GM19238 (cell line): ENCODE results near the gene PRR29.
"Not testable (repeated sequence)": the region's sequence is repeated elsewhere in the genome, so short reads cannot be mapped to it uniquely, and the experiment has no call there.

Experiments used
- DNase-seq: peaks from one replicate; pipeline ENCODE4 v3.0.0; 2011; ENCODE audit warnings: low spot score; ENCODE audit not compliant: insufficient read length

Gene PRR29

DNA sequence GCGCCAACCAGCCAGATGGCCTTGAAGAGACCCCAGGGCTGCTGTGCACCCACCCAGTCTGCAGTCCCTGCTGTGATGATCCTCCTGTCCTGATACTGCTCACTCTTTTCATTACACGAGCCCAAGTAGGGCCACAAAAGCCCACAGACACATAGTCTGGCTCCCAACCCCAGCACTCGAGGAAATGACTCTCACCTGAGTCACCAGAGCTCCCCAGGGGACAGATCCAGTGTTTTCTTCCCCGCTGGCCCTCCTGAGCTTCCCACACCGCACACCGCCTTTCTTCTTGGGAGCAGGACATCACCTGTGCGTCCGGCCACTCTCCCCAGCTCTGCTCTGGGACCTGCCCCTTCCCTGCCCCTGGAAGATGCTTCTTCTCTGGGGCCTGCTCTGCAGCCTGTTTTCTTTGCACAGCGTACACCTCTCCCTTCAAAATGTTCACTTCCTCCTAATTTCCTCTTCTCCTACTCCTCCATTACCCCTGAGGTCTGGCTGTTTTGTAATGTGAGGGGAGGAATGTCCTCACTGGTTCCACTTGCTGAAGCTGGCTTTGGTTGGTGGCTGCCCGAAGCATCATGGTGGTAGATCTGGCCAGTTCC lies 23.5 kb upstream of the PRR29 start:
- DNase-seq: no peak

DNA sequence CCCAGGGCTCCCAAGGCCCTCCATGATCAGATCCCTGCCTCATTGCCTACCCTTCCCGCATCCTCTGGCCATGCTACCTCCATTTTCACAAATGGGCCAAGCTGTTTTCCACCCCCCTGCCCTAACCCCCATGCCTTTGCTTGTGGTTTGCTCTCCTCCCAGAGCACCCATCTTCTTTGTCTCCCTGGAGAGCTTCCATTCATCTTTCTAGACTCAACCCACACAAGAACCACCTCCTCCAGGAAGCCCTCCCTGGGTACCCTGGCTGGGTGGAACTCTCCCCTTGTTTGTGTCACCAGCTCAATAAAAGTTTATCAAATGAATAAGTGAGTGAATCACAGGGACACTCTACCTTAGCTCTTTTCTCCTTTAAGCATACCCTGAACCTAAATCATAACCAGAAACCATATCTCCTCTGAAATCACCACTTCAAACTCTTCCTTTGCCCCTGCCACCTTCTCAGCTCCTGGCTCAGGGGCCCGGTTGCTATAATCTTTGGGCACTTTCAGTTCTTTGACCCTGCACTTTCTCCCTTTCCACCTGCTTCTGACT lies 22.5 kb upstream of the PRR29 start:
- DNase-seq: no peak

DNA sequence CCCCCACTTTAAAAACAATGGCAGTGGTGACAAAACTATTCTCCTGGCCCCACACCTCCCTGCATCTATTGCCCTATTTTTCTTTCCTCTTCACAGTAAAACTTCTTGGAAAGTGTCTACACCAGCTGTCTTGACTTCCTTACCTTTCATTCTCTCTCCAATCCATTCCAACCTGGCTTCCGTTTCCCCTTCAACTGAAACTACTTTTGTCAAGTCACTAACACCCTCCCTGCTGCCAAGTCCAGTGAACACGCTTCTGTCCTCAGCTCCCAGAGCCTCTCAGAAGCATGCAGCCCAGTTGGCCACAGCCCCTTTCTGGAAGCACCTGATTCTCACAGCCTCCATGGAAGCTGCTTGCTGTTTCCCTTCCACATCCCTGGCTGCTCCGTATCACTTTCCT lies 21.4 kb upstream of the PRR29 start:
- DNase-seq: no peak

DNA sequence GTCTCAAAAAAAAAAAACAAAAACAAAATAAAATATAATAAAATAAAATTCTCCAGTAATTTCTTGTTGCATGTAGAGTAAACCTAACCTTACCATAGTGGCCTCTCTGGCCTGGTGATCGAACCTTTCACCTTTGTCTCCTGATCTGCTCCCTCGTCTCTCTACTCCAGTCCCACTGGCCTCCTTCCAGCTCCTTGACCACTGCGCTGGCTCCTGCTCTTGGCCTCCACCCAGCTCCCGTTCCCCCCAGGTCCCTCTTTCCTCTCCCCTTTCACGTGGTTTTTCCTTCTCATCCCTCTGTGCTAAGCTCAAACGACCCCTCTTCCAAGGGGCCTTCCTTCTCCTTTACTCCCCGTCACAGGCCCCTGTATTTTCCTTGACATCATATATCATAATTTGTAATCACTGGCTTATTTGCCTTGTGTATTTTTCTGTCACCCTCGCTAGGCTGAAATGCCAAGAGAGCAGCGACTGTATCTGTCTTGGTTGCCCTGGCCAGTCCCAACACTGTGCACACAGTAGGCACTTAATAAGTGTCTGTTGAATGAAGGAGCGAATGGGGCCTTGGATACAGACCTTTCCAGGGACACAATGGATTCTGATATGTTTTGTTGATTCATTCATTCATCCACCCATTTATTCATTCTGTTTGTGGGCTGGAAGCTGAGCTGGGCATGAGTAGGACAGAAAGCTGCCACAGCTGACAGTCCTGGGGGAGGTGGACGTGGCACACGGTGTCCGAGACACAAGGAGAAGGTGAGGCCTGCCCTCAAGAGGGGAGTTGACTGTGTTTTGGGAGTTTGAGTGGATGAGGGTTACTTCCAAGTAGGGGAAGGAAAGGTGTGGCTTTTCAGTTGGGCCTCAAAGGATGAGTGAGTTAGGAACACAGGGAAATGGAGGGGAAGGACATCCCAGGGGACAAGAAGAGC lies 19.6 kb upstream of the PRR29 start:
- DNase-seq: no peak

DNA sequence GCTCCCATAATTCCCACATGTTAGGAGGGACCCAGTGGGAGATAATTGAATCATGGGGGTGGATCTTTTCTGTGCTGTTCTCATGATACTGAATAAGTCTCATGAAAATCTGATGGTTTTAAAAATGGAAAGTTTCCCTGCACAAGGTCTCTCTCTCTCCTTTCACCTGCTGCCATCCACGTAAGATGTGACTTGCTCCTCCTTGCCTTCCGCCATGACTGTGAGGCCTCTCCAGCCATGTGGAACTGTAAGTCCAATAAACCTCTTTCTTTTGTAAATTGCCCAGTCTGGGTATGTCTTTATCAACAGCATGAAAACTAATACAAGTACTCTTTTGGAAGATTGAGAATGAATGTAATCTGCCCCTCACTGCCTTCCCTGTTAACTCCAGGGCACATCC lies 15.5 kb upstream of the PRR29 start:
- not testable (repeated sequence) for DNase-seq

DNA sequence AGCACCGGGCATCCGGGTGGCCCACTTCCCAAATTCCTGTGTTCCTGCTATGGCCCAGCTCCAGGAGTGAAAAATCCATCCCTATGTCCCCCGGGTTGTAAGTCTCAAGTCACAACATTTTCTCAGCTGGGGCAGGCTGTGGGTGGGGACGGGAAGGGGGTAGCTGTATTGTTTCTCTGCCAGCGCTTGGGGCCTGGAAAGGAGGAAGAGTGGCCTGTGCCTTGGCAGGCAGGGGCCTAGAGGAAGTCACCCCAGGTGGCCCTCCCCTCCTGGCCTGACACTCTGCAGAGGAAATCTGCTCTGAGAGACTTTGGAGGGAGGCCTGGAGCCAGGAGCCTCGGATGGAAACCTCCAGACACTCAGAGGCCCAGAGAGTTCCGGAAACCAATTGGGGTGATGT lies 14.8 kb upstream of the PRR29 start:
- no peak for DNase-seq

DNA sequence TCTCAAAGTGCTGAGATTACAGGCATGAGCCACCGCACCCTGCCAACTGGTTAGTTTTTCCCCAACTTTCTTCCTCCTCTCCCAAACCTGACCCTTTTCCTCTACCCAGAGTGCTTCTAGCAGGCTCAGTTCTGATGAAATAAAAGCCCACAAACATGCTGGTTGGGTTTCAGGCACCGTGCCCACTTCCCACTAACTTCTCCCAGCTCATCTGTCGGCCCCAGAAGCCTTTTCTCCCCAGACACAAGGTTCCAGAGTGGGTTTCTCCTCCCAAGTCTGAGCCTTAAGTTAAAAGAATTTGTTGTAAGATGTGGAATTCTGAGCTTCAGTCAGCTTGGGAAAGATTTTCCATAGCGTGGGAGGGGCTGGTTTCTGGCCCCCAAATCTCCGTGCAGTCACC lies 13.9 kb upstream of the PRR29 start:
- DNase-seq: no peak

DNA sequence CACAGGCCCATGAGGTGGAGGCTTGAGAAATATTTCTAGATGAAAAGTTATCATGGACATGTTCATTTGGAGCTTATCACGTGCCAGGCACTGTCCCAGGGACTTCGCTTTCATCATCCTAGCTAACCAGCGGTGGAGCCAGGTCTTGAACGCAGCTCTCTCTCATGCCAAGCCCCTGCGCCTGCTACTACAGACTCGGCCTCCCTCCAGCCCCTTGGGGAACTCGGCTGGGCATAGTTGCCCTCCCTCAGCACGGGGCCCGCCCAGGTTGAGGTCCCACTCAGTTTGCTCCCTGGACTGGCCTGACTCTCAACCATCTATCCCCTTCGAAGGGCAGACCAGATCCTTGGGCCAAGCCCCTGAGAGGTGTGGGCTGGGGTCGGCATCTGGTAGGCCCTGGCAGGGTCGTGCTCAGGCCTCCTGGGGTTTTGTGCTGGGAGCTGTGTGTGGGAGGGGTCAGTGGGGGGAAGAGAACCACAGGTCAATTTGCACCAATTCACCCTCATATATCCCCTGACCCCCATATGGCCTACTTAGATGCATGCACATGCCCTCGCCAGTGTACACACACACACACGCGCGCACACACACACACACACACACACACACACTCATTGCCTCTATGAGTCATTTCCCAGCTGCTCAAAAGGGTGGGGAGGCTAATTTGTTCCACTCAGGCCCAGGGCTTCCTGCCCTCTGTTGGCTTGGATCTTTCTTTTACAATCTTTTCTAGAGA lies 13.3 kb upstream of the PRR29 start:
- DNase-seq: no peak

DNA sequence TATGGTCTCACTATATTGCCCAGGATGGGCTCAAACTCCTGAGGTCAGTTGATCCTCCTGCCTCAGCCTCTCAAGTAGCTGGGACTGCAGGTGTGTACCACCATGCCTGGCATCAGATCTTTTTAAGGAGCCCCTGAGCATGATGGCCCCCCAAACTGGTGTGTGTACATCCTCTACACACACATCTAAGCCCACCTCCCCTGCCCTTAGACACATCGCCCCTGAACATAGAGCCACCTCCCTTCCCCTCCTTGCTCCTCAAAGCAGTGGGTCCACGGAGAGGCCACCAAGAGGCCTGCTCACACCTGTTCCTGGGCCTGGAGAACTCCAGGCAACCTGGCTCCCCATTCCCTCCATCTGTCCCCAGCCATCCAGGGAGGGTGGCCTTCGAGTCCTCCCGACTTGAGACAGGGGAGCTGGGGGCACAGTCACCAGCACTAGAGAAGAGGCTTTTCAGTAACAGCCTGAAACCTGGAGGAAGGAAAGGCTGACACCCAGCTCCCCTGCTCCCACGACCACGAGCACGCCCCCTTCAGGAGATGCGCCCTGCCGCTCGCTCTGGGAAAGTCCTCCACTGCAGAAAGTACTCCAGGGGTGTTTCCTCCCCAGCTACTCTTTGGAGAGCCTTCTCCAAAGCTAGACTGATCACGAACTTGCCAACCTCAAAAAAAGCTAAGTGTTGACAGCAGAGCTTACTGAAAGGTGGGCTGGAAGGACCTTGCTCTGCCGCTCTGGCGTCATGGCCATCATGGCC lies 12.6 kb upstream of the PRR29 start:
- DNase-seq: no peak

DNA sequence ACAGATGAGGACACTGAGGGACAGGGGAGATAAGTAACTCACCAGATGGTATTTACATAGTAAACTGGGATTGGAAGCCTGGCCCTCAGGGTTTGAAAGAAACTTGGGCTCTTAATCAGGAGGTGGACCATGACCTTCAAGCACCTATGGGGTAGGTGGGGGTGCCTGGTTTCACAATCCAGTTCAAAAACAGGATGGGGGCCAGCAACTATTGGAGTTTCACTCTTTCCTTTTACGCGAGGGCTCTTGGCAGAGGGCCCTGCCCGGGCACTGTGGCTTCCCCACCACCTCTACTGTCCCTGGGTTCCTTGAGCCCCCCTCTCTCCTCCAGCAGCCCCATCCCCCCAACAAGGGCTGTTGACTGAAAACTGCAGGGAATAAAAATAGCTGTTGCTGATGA lies 11.3 kb upstream of the PRR29 start:
- no peak for DNase-seq

DNA sequence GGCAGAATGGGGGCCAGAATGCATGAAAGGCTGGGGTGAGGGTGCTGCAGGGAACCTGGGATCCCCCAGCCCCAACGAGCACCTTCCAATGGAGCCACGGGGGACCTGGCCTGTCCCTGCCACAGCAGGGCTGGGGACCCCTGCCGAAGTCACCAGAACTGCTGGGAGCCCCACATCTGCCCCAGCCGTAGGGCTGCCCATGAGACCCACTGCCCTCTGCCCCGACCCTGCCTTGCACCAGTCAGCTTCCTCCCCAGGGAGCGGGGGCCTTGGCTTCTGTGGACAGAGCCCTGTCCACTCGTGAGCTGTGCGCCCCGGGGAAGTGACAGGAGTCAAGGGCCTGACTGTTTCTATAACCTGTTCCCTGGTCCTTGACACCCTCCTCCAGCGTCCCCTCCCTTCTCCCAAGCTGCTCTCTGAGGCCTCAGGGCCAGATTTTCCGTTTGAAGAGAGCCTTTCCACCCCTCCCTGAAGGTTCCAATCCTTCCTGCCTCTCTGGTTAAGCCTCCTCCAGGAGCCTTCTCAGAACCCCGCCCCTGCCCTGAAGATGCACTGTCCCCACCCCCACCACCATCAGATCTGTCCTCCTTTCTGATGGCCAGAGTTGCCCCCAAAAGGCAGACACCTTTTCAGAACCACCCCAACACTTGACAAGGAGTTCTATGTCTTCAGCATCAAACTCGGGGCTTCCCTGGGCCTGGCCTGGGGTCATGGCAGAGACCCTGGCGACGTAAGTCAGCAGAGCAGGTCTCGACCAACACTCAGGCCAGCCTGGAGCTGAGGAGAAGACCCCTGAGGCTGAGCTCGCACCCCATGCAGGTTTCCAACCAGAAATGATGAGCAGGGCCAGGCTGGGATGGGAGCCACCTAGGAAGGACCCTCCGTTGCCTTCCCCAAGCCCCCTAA lies 10.7 kb upstream of the PRR29 start:
- no peak for DNase-seq

DNA sequence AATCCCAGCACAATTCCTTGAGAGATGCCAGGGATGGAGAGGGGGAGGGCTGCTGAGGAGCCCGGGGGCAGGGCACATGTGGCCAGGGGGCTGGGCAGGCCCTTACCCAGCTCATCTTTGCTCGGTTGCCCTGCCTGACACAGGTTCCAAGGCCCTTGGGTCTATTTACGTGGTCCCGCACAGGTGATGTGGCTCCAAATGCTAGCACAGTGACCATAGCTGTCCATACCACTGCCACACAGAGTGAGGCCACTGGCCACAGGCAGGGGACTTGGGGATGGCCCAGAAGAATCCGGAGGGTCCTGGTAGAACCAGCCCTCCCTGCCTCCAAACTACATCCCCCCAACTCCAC lies 10.0 kb upstream of the PRR29 start:
- no peak for DNase-seq

DNA sequence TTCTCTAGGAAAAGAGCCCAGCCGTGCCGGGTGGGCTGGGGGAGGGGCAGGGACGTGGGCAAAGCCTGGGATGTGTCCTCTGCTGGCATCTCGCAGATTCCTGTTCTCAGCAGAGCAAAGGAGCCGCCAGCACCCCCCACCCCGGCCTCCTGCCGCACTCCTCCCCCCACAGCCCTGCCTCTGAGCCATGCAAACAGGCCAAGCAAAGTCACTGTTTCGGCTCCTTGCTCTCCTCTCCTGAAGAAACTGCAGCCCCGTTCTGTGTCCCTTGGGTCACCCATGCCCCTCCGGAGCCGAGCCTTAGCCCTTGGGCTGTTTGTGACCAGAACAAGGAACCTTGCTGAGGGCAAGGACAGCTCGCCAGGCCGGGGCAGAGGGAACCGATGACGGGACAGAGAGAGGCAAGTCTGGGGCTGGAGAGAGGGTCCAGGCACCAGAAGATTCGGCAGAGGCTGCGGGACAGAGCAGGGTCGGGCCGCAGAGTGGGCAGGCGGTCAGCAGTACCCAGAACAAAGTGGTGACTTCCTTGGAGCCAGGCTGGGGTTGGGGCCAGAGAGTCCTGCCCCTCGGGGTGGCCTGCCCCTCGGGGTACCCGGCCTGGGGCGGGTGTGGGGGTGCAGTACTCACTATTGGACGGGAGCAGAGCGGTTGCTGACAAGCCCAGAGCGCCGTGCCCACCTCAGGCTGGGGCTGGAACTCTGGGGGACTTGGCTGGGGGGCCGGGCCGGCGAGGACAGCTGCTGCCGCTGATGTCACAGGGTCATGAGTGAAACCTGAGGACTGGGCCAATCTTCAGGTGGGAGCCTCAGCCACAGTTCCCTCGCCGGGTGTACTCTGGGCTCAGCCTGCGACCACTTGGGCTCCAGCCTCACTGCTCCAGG lies 9.2 kb upstream of the PRR29 start:
- DNase-seq: no peak

DNA sequence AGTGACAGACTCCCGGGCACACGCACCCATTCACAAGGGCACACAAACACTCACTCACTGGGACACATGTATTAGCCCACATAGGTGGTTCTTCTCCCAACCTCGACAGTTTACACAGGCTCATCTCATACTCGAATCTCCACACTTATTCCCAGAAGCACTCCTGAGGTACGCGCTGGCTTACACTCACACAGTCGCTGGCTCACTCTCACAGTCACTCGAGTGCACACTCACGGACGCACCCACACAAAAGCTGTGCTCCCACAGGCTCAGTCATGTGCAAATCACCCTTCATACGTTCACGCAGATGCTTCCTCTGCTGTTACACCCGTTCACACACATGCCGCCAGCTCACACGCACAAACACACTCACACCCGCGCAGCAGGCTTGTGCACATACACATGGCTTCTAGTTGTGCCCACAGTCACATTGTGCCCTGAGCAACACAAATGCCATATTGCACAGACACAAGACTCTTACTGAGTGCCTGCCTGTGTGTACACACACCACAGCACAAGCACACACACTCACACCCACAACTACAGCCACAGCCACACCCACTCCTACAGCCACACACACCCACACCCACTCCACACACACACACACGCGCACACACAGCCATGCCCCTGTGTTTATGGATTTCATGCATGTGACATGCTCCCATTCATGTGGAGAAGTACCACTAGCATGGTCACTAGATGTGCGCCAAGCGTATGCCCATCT lies 8.4 kb upstream of the PRR29 start:
- DNase-seq: no peak

DNA sequence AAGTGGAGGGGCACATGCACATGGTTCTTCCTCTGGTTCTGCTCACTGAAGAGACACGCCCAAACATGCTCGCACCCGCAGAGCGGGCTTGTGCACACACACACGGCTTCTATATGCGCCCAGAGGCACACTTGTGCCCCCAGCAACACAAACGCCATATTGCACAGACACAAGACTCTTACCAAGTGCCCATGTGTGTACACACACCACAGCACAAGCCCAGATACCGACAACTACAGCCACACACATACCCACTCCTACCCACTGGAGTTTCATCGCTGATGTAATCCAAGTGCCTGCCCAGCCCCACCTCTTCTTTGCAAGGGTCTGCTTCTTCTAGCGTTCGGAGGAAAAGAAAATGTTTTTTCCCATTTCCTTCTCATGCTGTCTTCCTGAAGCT lies 6.5 kb upstream of the PRR29 start:
- no peak for DNase-seq

DNA sequence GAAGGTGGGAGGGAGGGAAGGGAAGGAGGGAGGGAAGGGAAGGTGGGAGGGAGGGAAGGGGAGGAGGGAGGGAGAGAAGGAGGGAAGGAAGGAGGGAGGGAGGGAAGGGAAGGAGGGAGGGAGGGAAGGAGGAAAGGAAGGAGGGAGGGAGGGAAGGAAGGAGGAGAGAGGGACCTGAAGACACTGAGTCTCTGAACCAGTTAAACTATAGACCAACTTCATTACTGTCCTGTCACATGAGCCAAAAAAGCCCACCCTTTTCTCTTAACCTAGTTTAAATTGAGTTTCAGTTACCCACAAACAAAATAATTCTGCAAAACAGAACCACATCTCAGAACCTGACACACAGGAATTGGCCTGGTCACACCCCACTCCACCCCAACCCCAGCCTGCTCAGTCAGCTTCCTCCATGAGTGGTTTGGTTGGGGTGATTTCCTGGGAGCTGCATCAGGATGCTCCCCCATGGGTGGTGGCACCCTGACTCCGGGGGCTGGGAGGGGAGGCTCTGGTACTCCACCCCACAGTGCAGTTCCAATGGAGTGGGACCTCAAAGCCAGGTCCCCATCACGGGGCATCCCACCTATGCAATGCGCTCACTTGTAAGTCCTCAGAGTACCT lies 4.7 kb upstream of the PRR29 start:
- no peak for DNase-seq

DNA sequence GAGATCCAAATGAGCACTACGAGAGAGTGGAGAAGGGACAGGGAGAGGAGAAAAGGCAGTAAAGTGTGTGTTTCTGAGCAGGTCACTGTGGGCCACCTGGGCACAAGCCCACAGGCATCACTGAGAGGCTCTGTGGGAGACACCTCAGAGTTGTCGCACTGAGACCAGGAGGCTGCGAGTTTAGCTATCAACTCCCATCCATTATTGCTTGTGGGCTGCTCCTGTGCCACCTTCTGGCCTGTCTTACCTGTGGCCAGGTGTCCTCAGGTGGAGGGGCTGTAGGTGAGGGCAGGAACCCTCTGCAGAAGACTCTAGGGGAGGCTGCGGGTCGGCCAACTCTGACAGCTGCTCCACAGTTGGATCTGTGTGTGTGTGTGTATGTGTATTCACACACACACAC lies 2.5 kb upstream of the PRR29 start:
- no peak for DNase-seq

DNA sequence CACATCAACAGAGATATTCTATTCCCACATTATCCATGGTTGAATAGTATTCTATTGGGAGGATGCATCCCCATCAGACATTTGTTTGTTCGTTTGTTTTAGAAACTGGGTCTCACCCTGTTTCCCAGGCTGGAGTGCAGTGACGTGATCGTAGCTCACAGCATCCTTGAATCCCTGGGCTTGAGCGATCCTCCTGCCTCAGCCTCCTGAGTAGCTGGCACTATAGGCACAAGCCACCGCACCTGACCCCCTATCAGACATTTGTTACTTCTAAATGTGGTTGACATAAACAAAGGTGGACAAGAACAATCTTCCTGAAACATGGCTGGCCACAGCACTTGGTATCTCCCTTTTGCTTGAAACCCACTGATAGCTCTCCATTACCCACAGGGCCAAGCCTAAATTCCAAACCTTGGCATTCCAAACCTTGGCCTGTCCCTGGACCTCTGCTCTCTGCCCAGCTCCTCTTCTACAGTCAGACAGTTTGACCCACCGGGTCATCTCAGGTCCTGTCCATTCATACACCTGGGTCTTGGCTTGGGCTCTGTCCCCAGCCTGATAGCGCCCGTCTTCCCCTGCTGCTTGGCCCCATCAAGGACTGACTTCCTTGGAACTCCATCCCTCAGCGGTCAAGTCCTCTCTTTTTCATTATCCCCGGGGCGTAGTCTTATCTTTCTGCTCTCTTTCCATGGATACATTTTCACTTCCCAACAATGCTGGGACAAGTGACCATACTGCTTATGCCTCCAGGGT lies 1.5 kb upstream of the PRR29 start:
- no peak for DNase-seq
